SK-N-MC (cell line): Measurements from ENCODE around the gene SLC39A8.

Source experiments
- EZH2 ChIP-seq: fragments of 200-600 bp; sonication (generic); IDR thresholded peaks from one replicate; pipeline ENCODE4 v1.6.1; 2017; ENCODE audit warnings: antibody characterized with exemption
- FOXP2 ChIP-seq: optimal IDR thresholded peaks from 2 replicates; pipeline ENCODE3; 2011; ENCODE audit warnings: mild to moderate bottlenecking, moderate library complexity; ENCODE audit not compliant: insufficient read depth; ENCODE audit errors: extremely low read length, control extremely low read depth
- POLR2AphosphoS5 ChIP-seq: IDR thresholded peaks from 2 replicates; pipeline ENCODE4 v1.6.1; 2012; ENCODE audit warnings: mild to moderate bottlenecking, low read depth, low read length, borderline replicate concordance

DNA sequence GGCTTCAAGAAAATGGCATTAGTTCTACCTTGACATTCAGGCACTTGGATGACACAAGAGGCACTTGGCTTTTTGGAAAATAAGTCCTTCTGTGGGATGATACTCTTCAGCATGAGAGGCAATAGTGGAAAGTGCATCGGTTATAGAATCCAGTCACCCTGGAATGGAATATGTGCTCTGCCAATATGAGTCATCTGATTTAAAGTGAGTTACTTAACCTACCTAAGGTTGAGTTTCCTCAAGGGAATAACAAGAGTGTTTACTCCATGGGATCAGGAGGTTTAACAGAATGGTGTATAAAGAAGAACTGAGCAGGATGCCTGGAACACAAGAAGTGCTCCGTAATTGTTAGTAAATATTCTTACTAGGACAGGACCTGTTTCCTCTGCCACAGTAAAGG lies 10.7 kb downstream of the SLC39A8 start:
- TF ChIP-seq POLR2AphosphoS5 (no peak), EZH2 (no peak), FOXP2 (no peak)
